ENCODE results near the gene SGK2. TPM values are rescaled to one million over a fixed set of nuclear protein-coding genes. Genes with fewer than 3 reads are reported as not detected.

SGK2 gene
- total RNA-seq, 1 donor from 2014 or later, result 2.5 TPM

GRCh38 chr20:43564455-43564854 is 5.6 kb downstream of the SGK2 start:
- Mint-ChIP-seq H3K27me3 (ENCODE audit: unreplicated experiment) (no peaks in the 10 kb centered on the region), H3K9me3 (ENCODE audit: unreplicated experiment) (no peaks in the 10 kb centered on the region), H3K27ac (ENCODE audit: unreplicated experiment) (no peak overlapping the region), H3K4me3 (ENCODE audit: unreplicated experiment) (no peak overlapping the region), H3K4me1 (ENCODE audit: unreplicated experiment) (no peaks in the 10 kb centered on the region), H3K36me3 (ENCODE audit: unreplicated experiment) (no peaks in the 10 kb centered on the region)
- DNase-seq (ENCODE audit: extremely low spot score, unreplicated experiment), result no peak
- TF ChIP-seq CTCF (IDR thresholded peaks at IDR 0.05), result no peak

- Mint-ChIP-seq H3K27me3 (ENCODE audit: unreplicated experiment) (no peaks in the 10 kb centered on the region), H3K4me3 (ENCODE audit: unreplicated experiment) (no peak overlapping the region), H3K27ac (ENCODE audit: unreplicated experiment) (no peak overlapping the region), H3K36me3 (ENCODE audit: unreplicated experiment) (no peaks in the 10 kb centered on the region), H3K9me3 (ENCODE audit: unreplicated experiment) (no peaks in the 10 kb centered on the region), H3K4me1 (ENCODE audit: unreplicated experiment) (no peaks in the 10 kb centered on the region)
- TF ChIP-seq CTCF (IDR thresholded peaks at IDR 0.05), result no peak
- DNase-seq (ENCODE audit: extremely low spot score, unreplicated experiment), result no peak
Observed at GRCh38 chr20:43564993-43565757, 6.3 kb downstream of the SGK2 start.

- no peaks in the 10 kb centered on the region for H3K27me3 Mint-ChIP-seq (ENCODE audit: unreplicated experiment)
- H3K27ac Mint-ChIP-seq (ENCODE audit: unreplicated experiment), result no peak overlapping the region
- H3K4me3 Mint-ChIP-seq (ENCODE audit: unreplicated experiment), result no peak overlapping the region
- no peak for TF ChIP-seq CTCF (IDR thresholded peaks at IDR 0.05)
- DNase-seq (ENCODE audit: extremely low spot score, unreplicated experiment), result no peak
- no peaks in the 10 kb centered on the region for H3K36me3 Mint-ChIP-seq (ENCODE audit: unreplicated experiment)
- no peaks in the 10 kb centered on the region for H3K9me3 Mint-ChIP-seq (ENCODE audit: unreplicated experiment)
- H3K4me1 Mint-ChIP-seq (ENCODE audit: unreplicated experiment), result no peaks in the 10 kb centered on the region
Observed at GRCh38 chr20:43565758-43566104, 6.9 kb downstream of the SGK2 start.

- H3K9me3 Mint-ChIP-seq (ENCODE audit: unreplicated experiment), result no peaks in the 10 kb centered on the region
- no peak for TF ChIP-seq CTCF (IDR thresholded peaks at IDR 0.05)
- no peaks in the 10 kb centered on the region for H3K27me3 Mint-ChIP-seq (ENCODE audit: unreplicated experiment)
- H3K27ac Mint-ChIP-seq (ENCODE audit: unreplicated experiment), result no peak overlapping the region
- no peaks in the 10 kb centered on the region for H3K36me3 Mint-ChIP-seq (ENCODE audit: unreplicated experiment)
- no peaks in the 10 kb centered on the region for H3K4me1 Mint-ChIP-seq (ENCODE audit: unreplicated experiment)
- DNase-seq (ENCODE audit: extremely low spot score, unreplicated experiment), result no peak
- H3K4me3 Mint-ChIP-seq (ENCODE audit: unreplicated experiment), result no peak overlapping the region
Observed at GRCh38 chr20:43567477-43567876, 8.7 kb downstream of the SGK2 start.

GRCh38 chr20:43568706-43569105 is 9.9 kb downstream of the SGK2 start:
- Mint-ChIP-seq H3K4me3 (ENCODE audit: unreplicated experiment) (no peak overlapping the region), H3K9me3 (ENCODE audit: unreplicated experiment) (no peaks in the 10 kb centered on the region)

More at GRCh38 chr20:43568706-43569105, 9.9 kb downstream of the SGK2 start:
- DNase-seq (ENCODE audit: extremely low spot score, unreplicated experiment), result no peak
- Mint-ChIP-seq H3K4me1 (ENCODE audit: unreplicated experiment) (no peaks in the 10 kb centered on the region), H3K36me3 (ENCODE audit: unreplicated experiment) (no peaks in the 10 kb centered on the region), H3K27me3 (ENCODE audit: unreplicated experiment) (no peaks in the 10 kb centered on the region), H3K27ac (ENCODE audit: unreplicated experiment) (no peak overlapping the region)
- no peak for TF ChIP-seq CTCF (IDR thresholded peaks at IDR 0.05)
